ENCODE data around the gene SCUBE3.

The SCUBE3 gene

DNA sequence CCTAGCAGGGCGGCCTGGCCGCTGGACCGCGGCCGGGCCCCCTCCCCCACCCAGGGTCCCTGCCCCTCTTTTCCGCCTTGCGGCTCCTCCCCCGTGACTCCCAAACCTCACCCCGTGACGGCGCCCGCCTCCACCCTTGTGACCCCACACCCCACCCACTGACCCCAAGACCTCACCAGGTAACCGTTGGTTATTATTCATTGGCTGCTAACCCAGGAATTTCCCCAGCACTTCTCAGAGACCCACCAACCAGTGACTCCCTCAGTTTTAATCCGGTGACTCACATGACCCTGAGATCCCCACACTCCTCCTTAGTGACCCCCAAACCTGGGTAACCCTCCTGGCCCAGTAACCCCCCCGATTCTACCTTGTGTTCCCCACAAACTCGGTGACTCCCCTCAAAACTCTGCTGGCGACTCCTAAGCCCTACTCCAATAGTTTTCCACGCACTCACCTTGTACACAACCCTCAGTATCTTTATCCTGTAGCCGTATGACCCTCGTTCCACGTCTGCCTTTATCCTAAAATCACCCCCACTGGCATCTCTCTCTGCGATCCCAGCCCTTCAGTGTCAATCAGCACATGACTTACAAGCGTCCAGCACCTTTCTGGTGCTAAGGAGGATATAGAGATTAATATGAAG, 46.3 kb downstream of the SCUBE3 start:
- no peak for TF ChIP-seq EGR1 (IDR thresholded peaks at IDR 0.05)
- TF ChIP-seq TAF1 (IDR thresholded peaks at IDR 0.05; ENCODE audit: low read depth) = no peak
- TF ChIP-seq, protein P1, sequence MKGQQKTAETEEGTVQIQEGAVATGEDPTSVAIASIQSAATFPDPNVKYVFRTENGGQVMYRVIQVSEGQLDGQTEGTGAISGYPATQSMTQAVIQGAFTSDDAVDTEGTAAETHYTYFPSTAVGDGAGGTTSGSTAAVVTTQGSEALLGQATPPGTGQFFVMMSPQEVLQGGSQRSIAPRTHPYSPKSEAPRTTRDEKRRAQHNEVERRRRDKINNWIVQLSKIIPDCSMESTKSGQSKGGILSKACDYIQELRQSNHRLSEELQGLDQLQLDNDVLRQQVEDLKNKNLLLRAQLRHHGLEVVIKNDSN (IDR thresholded peaks at IDR 0.05) = no peak; the same call in 1 of the 2 replicates
- no peak for TF ChIP-seq RAD21 (IDR thresholded peaks at IDR 0.05; ENCODE audit: low read depth)
- TF ChIP-seq NFIC (IDR thresholded peaks at IDR 0.05) = no peak
- TF ChIP-seq YY1 (IDR thresholded peaks at IDR 0.05; ENCODE audit: low read depth) = no peak
- no peak for TF ChIP-seq TCF12 (IDR thresholded peaks at IDR 0.05; ENCODE audit: low read depth)
- TF ChIP-seq FOXM1 (IDR thresholded peaks at IDR 0.05; ENCODE audit: borderline replicate concordance, low read depth) = no peak
- TF ChIP-seq CREB1 (IDR thresholded peaks at IDR 0.05; ENCODE audit: low read depth) = no peak
- no peak for TF ChIP-seq EP300 (IDR thresholded peaks at IDR 0.05; ENCODE audit: borderline replicate concordance)
- TF ChIP-seq, protein P2, sequence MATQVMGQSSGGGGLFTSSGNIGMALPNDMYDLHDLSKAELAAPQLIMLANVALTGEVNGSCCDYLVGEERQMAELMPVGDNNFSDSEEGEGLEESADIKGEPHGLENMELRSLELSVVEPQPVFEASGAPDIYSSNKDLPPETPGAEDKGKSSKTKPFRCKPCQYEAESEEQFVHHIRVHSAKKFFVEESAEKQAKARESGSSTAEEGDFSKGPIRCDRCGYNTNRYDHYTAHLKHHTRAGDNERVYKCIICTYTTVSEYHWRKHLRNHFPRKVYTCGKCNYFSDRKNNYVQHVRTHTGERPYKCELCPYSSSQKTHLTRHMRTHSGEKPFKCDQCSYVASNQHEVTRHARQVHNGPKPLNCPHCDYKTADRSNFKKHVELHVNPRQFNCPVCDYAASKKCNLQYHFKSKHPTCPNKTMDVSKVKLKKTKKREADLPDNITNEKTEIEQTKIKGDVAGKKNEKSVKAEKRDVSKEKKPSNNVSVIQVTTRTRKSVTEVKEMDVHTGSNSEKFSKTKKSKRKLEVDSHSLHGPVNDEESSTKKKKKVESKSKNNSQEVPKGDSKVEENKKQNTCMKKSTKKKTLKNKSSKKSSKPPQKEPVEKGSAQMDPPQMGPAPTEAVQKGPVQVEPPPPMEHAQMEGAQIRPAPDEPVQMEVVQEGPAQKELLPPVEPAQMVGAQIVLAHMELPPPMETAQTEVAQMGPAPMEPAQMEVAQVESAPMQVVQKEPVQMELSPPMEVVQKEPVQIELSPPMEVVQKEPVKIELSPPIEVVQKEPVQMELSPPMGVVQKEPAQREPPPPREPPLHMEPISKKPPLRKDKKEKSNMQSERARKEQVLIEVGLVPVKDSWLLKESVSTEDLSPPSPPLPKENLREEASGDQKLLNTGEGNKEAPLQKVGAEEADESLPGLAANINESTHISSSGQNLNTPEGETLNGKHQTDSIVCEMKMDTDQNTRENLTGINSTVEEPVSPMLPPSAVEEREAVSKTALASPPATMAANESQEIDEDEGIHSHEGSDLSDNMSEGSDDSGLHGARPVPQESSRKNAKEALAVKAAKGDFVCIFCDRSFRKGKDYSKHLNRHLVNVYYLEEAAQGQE (IDR thresholded peaks at IDR 0.05; ENCODE audit: low read depth) = no peak
- no peak; the same call in 1 of the 2 replicates for TF ChIP-seq ZBTB7A (IDR thresholded peaks at IDR 0.05; ENCODE audit: low read depth)
- no peak for TF ChIP-seq CEBPB (IDR thresholded peaks at IDR 0.05)

DNA sequence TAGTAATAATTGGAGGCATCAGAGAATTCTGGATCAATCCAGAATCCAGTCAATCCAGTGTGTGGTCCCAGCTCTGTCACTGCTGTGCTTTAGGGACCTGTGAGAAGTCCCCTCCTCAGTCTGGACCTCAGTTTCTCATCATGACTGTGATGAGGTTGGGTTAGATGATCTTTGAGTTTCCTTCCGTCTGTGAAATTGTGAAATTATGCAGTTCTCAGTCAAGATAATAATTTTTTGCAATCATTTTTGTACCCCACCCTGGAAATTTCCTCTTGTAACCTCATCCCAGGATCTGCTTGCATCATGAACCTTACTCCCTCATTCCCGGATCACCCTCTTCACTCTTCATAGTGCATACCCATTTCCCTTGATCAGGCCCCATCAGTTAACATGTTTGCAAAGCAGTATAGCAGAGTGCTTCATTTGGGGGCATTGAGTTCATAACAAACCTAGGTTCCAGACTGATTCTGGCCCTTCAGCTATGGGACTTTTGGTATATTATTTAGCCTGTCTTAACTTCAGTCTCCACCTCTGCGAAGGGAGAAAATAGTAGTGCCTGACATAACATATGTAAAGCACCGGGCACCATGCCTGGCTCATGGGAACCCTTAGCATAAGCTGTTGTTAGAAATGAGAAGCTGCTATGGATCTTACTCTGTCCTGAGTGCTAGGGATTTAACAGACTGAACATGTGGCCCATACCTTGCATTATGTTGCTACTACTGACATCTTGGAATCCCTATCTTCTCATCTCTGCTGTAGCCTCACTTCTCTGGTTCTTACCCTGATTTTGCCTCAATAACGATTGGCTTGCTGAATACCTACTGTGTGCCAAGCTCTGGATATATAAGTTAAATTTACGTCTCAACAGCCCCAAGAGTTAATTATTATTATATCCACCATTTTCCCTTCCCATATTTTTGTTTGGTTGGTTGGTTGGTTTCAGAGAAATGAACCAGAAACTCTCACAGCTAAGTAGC, 47.1 kb downstream of the SCUBE3 start:
- TF ChIP-seq YY1 (IDR thresholded peaks at IDR 0.05; ENCODE audit: low read depth) = no peak
- no peak for TF ChIP-seq CEBPB (IDR thresholded peaks at IDR 0.05)
- TF ChIP-seq EP300 (IDR thresholded peaks at IDR 0.05; ENCODE audit: borderline replicate concordance) = no peak
- no peak for TF ChIP-seq FOXM1 (IDR thresholded peaks at IDR 0.05; ENCODE audit: borderline replicate concordance, low read depth)
- no peak for TF ChIP-seq CREB1 (IDR thresholded peaks at IDR 0.05; ENCODE audit: low read depth)
- TF ChIP-seq TCF12 (IDR thresholded peaks at IDR 0.05; ENCODE audit: low read depth) = no peak
- TF ChIP-seq, protein P1 (IDR thresholded peaks at IDR 0.05) = no peak
- TF ChIP-seq, protein P3, sequence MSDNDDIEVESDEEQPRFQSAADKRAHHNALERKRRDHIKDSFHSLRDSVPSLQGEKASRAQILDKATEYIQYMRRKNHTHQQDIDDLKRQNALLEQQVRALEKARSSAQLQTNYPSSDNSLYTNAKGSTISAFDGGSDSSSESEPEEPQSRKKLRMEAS (IDR thresholded peaks at IDR 0.05) = no peak
- no peak for TF ChIP-seq EGR1 (IDR thresholded peaks at IDR 0.05)
- TF ChIP-seq ZBTB7A (IDR thresholded peaks at IDR 0.05; ENCODE audit: low read depth) = no peak
- TF ChIP-seq RAD21 (IDR thresholded peaks at IDR 0.05; ENCODE audit: low read depth) = no peak
- no peak for TF ChIP-seq NFIC (IDR thresholded peaks at IDR 0.05)
- TF ChIP-seq, protein P2 (IDR thresholded peaks at IDR 0.05; ENCODE audit: low read depth) = no peak
- TF ChIP-seq TAF1 (IDR thresholded peaks at IDR 0.05; ENCODE audit: low read depth) = no peak
- TF ChIP-seq TEAD4 (IDR thresholded peaks at IDR 0.05) = no peak

DNA sequence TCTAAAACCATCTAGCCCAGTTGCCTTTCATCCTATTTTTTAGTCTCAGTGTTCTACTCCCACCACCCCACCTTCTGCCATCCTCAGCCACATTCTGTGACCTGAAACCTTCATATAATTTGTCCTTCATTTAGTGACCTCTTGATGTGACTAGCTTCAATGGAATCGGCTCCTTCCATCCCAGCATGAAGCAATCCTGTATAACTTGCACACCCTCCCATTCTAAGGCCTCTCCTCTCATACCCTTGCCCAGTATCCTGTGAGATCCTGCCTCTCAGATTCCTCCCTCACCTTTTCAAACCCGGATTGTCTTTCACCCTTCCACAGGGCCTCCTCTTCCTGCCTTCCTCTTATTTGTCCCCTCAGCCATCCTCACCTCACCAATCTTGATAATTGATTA, 48.8 kb downstream of the SCUBE3 start:
- TF ChIP-seq, protein P1 (IDR thresholded peaks at IDR 0.05) = no peak
- TF ChIP-seq FOXM1 (IDR thresholded peaks at IDR 0.05; ENCODE audit: borderline replicate concordance, low read depth) (no peak), RAD21 (IDR thresholded peaks at IDR 0.05; ENCODE audit: low read depth) (no peak), CREB1 (IDR thresholded peaks at IDR 0.05; ENCODE audit: low read depth) (no peak), TAF1 (IDR thresholded peaks at IDR 0.05; ENCODE audit: low read depth) (no peak), TEAD4 (IDR thresholded peaks at IDR 0.05) (no peak), EP300 (IDR thresholded peaks at IDR 0.05; ENCODE audit: borderline replicate concordance) (no peak), ZBTB7A (IDR thresholded peaks at IDR 0.05; ENCODE audit: low read depth) (no peak), TCF12 (IDR thresholded peaks at IDR 0.05; ENCODE audit: low read depth) (no peak), EGR1 (IDR thresholded peaks at IDR 0.05) (no peak)
- TF ChIP-seq, protein P3 (IDR thresholded peaks at IDR 0.05) = no peak
- TF ChIP-seq, protein P2 (IDR thresholded peaks at IDR 0.05; ENCODE audit: low read depth) = no peak
